ENCODE measurements around the gene SERPINI1. TPM values are rescaled to one million over a fixed set of nuclear protein-coding genes. Genes with fewer than 3 reads are reported as not detected.

Gene SERPINI1
- total and polyA plus RNA-seq, 12 donors = 3.2 to 20.7 (median 9.9) TPM

GRCh38 chr3:167743799-167744198, 8.3 kb downstream of the SERPINI1 start:
- TF ChIP-seq, protein P1, sequence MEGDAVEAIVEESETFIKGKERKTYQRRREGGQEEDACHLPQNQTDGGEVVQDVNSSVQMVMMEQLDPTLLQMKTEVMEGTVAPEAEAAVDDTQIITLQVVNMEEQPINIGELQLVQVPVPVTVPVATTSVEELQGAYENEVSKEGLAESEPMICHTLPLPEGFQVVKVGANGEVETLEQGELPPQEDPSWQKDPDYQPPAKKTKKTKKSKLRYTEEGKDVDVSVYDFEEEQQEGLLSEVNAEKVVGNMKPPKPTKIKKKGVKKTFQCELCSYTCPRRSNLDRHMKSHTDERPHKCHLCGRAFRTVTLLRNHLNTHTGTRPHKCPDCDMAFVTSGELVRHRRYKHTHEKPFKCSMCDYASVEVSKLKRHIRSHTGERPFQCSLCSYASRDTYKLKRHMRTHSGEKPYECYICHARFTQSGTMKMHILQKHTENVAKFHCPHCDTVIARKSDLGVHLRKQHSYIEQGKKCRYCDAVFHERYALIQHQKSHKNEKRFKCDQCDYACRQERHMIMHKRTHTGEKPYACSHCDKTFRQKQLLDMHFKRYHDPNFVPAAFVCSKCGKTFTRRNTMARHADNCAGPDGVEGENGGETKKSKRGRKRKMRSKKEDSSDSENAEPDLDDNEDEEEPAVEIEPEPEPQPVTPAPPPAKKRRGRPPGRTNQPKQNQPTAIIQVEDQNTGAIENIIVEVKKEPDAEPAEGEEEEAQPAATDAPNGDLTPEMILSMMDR (IDR thresholded peaks at IDR 0.05) = no peak
- no peak for TF ChIP-seq POLR2A (IDR thresholded peaks at IDR 0.05)
- Histone ChIP-seq H3K27ac (no peak overlapping the region), H3K9me3 (replicated peaks in 1 of 3) (no peaks in the 10 kb centered on the region), H3K4me3 (no peak overlapping the region), H3K27me3 (no peaks in the 10 kb centered on the region), H3K36me3 (replicated peaks in 1 of 2) (no peaks in the 10 kb centered on the region), H3K4me1 (replicated peaks in 1 of 2) (no peaks in the 10 kb centered on the region)
- intact Hi-C loops (cut with DNase I) = no loop called here
- no peak for DNase-seq
- 86 to 95% (median 90%) methylated on average over 2 of the region's 2 CpGs for WGBS, 4 donors

DNA sequence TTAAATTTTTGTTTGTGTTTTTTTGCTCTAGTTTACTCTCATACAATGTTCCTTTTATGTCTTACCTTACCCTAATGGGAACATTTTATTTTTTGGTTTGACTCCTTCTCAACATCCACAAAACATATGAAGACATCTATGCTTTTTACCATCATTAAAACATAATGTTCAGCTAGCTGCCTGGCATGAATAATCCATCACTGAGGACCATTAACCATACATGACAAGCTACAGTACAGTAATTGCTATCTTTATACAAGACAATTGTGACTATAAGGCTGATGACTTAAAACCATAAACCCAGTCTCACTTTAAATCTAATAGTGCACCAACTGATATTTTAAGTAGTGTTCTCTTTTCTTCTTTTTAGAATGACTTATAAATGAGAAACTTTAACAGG, 13.7 kb downstream of the SERPINI1 start:
- no peaks in the 10 kb centered on the region for H3K9me3 ChIP-seq (replicated peaks in 1 of 3)
- intact Hi-C loops (cut with DNase I) = no loop called here
- H3K4me3 ChIP-seq = no peak overlapping the region
- no peak overlapping the region for H3K27ac ChIP-seq
- no peak for TF ChIP-seq POLR2A (IDR thresholded peaks at IDR 0.05)
- TF ChIP-seq, protein P1 (IDR thresholded peaks at IDR 0.05) = no peak
- H3K27me3 ChIP-seq = no peaks in the 10 kb centered on the region
- H3K4me1 ChIP-seq (replicated peaks in 1 of 2) = no peaks in the 10 kb centered on the region
- H3K36me3 ChIP-seq (replicated peaks in 1 of 2) = no peaks in the 10 kb centered on the region
- DNase-seq = no peak

- no peak for DNase-seq
- Histone ChIP-seq H3K9me3 (replicated peaks in 1 of 3) (no peaks in the 10 kb centered on the region), H3K27me3 (no peaks in the 10 kb centered on the region), H3K4me1 (replicated peaks in 1 of 2) (no peaks in the 10 kb centered on the region), H3K27ac (no peak overlapping the region), H3K36me3 (replicated peaks in 1 of 2) (no peaks in the 10 kb centered on the region), H3K4me3 (no peak overlapping the region)
- no peak for TF ChIP-seq POLR2A (IDR thresholded peaks at IDR 0.05)
- TF ChIP-seq, protein P1 (IDR thresholded peaks at IDR 0.05) = no peak
- intact Hi-C loops (cut with DNase I) = no loop called here
- WGBS, 4 donors = 84 to 93% (median 89%) methylated on average over 2 of the region's 2 CpGs
Observed at GRCh38 chr3:167749728-167750127, 14.2 kb downstream of the SERPINI1 start.

GRCh38 chr3:167750272-167750971, 14.9 kb downstream of the SERPINI1 start:
- Histone ChIP-seq H3K4me3 (no peak overlapping the region), H3K27me3 (no peaks in the 10 kb centered on the region), H3K4me1 (replicated peaks in 1 of 2) (no peaks in the 10 kb centered on the region), H3K27ac (no peak overlapping the region), H3K36me3 (replicated peaks in 1 of 2) (no peaks in the 10 kb centered on the region), H3K9me3 (replicated peaks in 1 of 3) (no peaks in the 10 kb centered on the region)
- TF ChIP-seq POLR2A (IDR thresholded peaks at IDR 0.05) = no peak
- TF ChIP-seq, protein P1 (IDR thresholded peaks at IDR 0.05) = no peak
- no peak for DNase-seq
- intact Hi-C loops (cut with DNase I) = no loop called here
- 55 to 64% (median 58%) methylated on average over 3 of the region's 3 CpGs for WGBS, 4 donors
